Upper lobe of left lung (tissue), 6 donors: ENCODE measurements around the gene CLASP1. TPM values are rescaled to one million over a fixed set of nuclear protein-coding genes. Genes with fewer than 3 reads are reported as not detected.
A peak's percentile ranks its signal among the peaks of the same experiment; 100 is the strongest.

Experiments
- ATAC-seq, 2 donors: fragments of 200-7000 bp; cut with Tn5 transposase; one replicate each; pipeline ENCODE4 v1.9.1; 2022; ENCODE audit warnings: mild to moderate bottlenecking in 2 of 2, moderate library complexity in 2 of 2; ENCODE audit not compliant: low FRiP score in 2 of 2
- DNase-seq, 2 donors: peaks; one replicate each; pipeline ENCODE4 v3.0.0-alpha.2; 2019 to 2020
- H3K27ac ChIP-seq, 4 donors: fragments of 200-600 bp; sonication (generic); one replicate each; pipeline ENCODE4 v1.5.1; 2016 to 2019
- H3K27me3 ChIP-seq, 4 donors: fragments of 200-600 bp; sonication (generic); one replicate each; pipeline ENCODE4 v1.5.1; 2017 to 2019
- H3K36me3 ChIP-seq, 4 donors: fragments of 200-600 bp; sonication (generic); one replicate each; pipeline ENCODE4 v1.5.1; 2016 to 2019
- H3K4me1 ChIP-seq, 4 donors: fragments of 200-600 bp; sonication (generic); one replicate each; pipeline ENCODE4 v1.5.1; 2018 to 2019
- H3K4me3 ChIP-seq, 4 donors: fragments of 200-600 bp; sonication (generic); one replicate each; pipeline ENCODE4 v1.5.1; 2017 to 2019; ENCODE audit warnings: mild to moderate bottlenecking in 2 of 4, moderate library complexity in 1 of 4
- H3K9me3 ChIP-seq, 4 donors: fragments of 200-600 bp; sonication (generic); one replicate each; pipeline ENCODE4 v1.5.1; 2018 to 2019
- CTCF ChIP-seq, 6 experiments: fragments of 450-650 bp in 4 of 6; fragments of 200-600 bp in 2 of 6; sonication (generic) in 2 of 6; IDR thresholded peaks; one replicate each; pipeline ENCODE4 v1.5.1; 2016 to 2019; ENCODE audit warnings: antibody characterized with exemption in 6 of 6
- EP300 ChIP-seq, 4 donors: sonication (generic); formaldehyde crosslinking; IDR thresholded peaks; one replicate each; pipeline ENCODE4 v1.5.1; 2017; ENCODE audit warnings: antibody characterized with exemption in 4 of 4, control low read depth in 2 of 4
- POLR2A ChIP-seq, 4 donors: fragments of 450-650 bp; IDR thresholded peaks; one replicate each; pipeline ENCODE4 v1.5.1; 2016 to 2017; ENCODE audit warnings: antibody characterized with exemption in 4 of 4, mild to moderate bottlenecking in 2 of 4
- POLR2AphosphoS5 ChIP-seq, 2 donors: sonication (generic); formaldehyde crosslinking; IDR thresholded peaks; one replicate each; pipeline ENCODE4 v1.5.1; 2017; ENCODE audit warnings: antibody characterized with exemption in 2 of 2
- WGBS, 2 donors: methylation state at CpG; one replicate each; pipeline ENCODE4 v1.1.5; 2017 to 2018; 5-methylcytosine and 5-hydroxymethylcytosine counted together
- total RNA-seq, 6 donors: library from RNA; depleted of rRNA in 4 of 6; stranded (reverse); fragments of >200 nt in 4 of 6; gene quantifications; one replicate each; pipeline versions ENCODE4 v1.1.0 to v1.2.1, GENCODE V29; 2016 to 2021
- donor health status: DM: no; HTN: no; CAD: no; lungs with moderate emphysema.
- donor health status: DM: no; HTN: yes; CAD: no; lungs with severe emphysema.

The CLASP1 gene
- total RNA-seq, 6 donors from 2014 or later: 36.3 to 95.3 (median 46.8) TPM

DNA sequence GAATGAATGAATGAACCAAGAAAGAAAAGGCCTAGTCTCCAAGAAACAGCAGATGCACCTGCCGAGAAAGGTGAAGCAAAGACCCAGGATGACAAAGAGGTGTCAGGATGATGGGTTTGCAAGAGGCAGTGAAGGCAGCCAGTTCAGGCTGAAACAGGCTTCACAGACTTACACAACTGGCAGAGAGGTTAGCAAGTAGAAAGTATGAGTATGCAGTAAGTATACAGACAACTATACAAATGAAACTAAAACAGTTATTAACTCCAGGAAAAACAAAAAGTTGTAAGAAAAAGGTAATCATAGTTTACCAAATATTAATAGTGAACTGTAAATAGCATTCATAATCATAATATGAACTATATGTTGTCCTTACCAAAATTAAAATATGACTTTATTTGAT, 138.4 kb downstream of the CLASP1 start:
- TF ChIP-seq POLR2AphosphoS5 (IDR thresholded peaks at IDR 0.05) (no peak), CTCF (IDR thresholded peaks at IDR 0.05) (no peak), POLR2A (IDR thresholded peaks at IDR 0.05) (no peak), EP300 (IDR thresholded peaks at IDR 0.05) (no peak)
- WGBS, 2 donors: 91 to 96% methylated on average over 1 of the region's 1 CpG
- ATAC-seq (no peak), DNase-seq (no peak)
- H3K27me3 ChIP-seq: no peaks in the 10 kb centered on the region
- no peak overlapping the region for H3K27ac ChIP-seq
- no peaks in the 10 kb centered on the region for H3K4me1 ChIP-seq
- no peaks in the 10 kb centered on the region for H3K9me3 ChIP-seq
- no peak overlapping the region for H3K4me3 ChIP-seq
- peaks cover 0 to 37% (median 12%) of the 10 kb centered on the region in 4 donors for H3K36me3 ChIP-seq

DNA sequence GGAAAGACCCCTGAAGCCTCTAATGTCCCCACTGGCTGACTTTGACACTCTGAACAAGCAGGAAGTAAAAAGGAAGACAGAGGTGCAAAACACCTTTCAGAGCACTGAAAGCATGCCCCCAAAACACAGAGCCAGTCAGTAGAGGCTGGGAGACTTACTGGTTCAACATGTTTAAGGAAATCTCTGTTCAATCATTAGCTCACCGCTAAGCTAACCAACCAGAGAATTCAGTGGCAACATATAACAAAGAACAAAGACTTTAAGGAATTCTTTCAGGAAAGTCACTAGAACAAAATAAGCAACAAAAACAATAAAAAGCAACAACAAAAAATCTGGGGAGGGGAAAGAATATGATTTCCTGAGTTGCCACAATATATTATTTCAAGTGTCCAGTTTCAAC, 142.6 kb downstream of the CLASP1 start:
- 93 to 100% methylated on average over 1 of the region's 1 CpG for WGBS, 2 donors
- Histone ChIP-seq H3K4me1 (no peaks in the 10 kb centered on the region), H3K27ac (no peak overlapping the region), H3K4me3 (no peak overlapping the region), H3K9me3 (no peaks in the 10 kb centered on the region), H3K27me3 (no peaks in the 10 kb centered on the region), H3K36me3 (peaks cover 0 to 20% (median 7%) of the 10 kb centered on the region in 4 donors)
- ATAC-seq (no peak), DNase-seq (no peak)
- no peak for TF ChIP-seq EP300 (IDR thresholded peaks at IDR 0.05)
- no peak for TF ChIP-seq CTCF (IDR thresholded peaks at IDR 0.05)
- TF ChIP-seq POLR2A (IDR thresholded peaks at IDR 0.05): no peak
- no peak for TF ChIP-seq POLR2AphosphoS5 (IDR thresholded peaks at IDR 0.05)

DNA sequence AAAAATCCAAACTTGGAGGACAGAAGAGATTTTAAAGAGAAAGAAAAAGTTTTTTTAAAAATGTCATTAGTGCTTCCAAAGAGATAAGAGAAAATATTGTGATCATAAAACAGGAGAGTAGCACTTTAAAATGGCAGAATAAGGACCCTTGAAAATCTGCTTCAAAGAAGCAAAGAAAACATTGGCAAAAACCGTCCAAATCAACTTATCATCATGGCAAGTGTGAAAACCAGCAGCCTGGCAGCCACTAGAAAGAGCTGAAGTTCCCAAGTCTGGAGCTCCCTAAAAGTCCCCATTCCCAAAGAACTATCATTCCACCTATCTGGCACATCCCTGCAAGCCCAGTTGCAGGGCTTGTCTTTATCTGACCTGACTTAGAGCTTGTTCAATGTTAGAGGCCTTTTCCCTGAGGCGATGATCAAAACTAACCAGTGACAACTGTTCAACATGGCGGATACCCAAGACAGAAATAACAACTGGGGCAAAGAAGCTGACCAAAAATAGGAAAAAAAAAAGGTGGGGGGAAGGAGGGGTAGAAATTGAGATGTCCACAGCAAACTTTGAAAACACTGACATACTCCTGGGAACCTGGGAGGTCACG, 143.2 kb downstream of the CLASP1 start:
- no peak for ATAC-seq
- Histone ChIP-seq H3K27me3 (no peaks in the 10 kb centered on the region), H3K27ac (no peak overlapping the region), H3K9me3 (no peaks in the 10 kb centered on the region), H3K4me1 (no peaks in the 10 kb centered on the region), H3K36me3 (peaks cover 0 to 21% (median 8%) of the 10 kb centered on the region in 4 donors), H3K4me3 (no peak overlapping the region)
- TF ChIP-seq POLR2A (IDR thresholded peaks at IDR 0.05): no peak
- DNase-seq: no peak
- 89 to 90% methylated on average over 4 of the region's 4 CpGs for WGBS, 2 donors

GRCh38 chr2:121505005-121505404, 144.3 kb downstream of the CLASP1 start:
- no peak overlapping the region for H3K27ac ChIP-seq
- H3K27me3 ChIP-seq: no peaks in the 10 kb centered on the region
- peaks cover 0 to 21% (median 10%) of the 10 kb centered on the region in 4 donors for H3K36me3 ChIP-seq
- H3K9me3 ChIP-seq: no peaks in the 10 kb centered on the region
- no peaks in the 10 kb centered on the region for H3K4me1 ChIP-seq
- ATAC-seq (peak in 1 of 2 donors; percentile 61), DNase-seq (no peak)
- 79 to 80% methylated on average over 3 of the region's 3 CpGs for WGBS, 2 donors
- TF ChIP-seq POLR2AphosphoS5 (IDR thresholded peaks at IDR 0.05): no peak
- TF ChIP-seq CTCF (IDR thresholded peaks at IDR 0.05): no peak
- no peak for TF ChIP-seq EP300 (IDR thresholded peaks at IDR 0.05)
- TF ChIP-seq POLR2A (IDR thresholded peaks at IDR 0.05): no peak
- H3K4me3 ChIP-seq: no peak overlapping the region

DNA sequence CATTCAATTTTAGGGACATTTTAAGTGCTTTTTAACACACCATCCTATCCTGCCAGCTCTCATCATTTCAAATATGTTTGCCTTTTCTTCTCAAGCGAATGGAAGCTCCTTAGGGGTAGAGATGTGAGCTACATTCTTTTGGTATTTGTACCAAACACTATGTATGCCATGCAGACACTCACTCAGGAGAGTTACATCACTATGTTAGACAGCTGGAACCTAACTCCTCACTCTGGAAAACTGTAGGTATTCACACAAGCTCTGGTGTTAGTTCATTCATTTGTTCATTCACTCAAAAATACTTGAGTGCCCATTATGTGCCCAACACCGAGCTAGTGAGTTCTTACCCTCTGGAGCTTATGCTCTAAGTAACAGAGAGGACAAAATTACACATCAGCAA, 144.9 kb downstream of the CLASP1 start:
- no peak for DNase-seq
- Histone ChIP-seq H3K4me3 (no peak overlapping the region), H3K9me3 (no peaks in the 10 kb centered on the region), H3K27ac (no peak overlapping the region), H3K36me3 (peaks cover 0 to 27% (median 10%) of the 10 kb centered on the region in 4 donors), H3K4me1 (no peaks in the 10 kb centered on the region), H3K27me3 (no peaks in the 10 kb centered on the region)
- TF ChIP-seq POLR2AphosphoS5 (IDR thresholded peaks at IDR 0.05): no peak
- no peak for TF ChIP-seq CTCF (IDR thresholded peaks at IDR 0.05)
- no peak for TF ChIP-seq POLR2A (IDR thresholded peaks at IDR 0.05)
- no peak for TF ChIP-seq EP300 (IDR thresholded peaks at IDR 0.05)
- WGBS, 2 donors: 96 to 98% methylated on average over 2 of the region's 2 CpGs
- no peak for ATAC-seq
